HEK293 (cell line): Measurements from ENCODE around the gene TRIM8.
A peak's percentile ranks its signal among the peaks of the same experiment; 100 is the strongest.

Source experiments
- CTCF ChIA-PET: fragments of 350-600 bp; formaldehyde crosslinking; extraction: SDS; loops from one replicate; lab custom pipeline; 2021; ENCODE audit warnings: antibody characterized with exemption; lab: Yijun Ruan, JAX
- POLR2A ChIA-PET: fragments of 300-600 bp; formaldehyde crosslinking; extraction: SDS; loops from one replicate; lab custom pipeline; 2020; ENCODE audit warnings: antibody characterized with exemption, inconsistent platforms; lab: Yijun Ruan, JAX
- H3K27ac ChIP-seq: fragments of 200-500 bp; sonication (Bioruptor generic); 2 replicates; pipeline ENCODE4 v1.5.1; 2014; ENCODE audit warnings: low read depth, low read length, control low read depth, inconsistent platforms; ENCODE audit errors: extremely low read depth
- H3K36me3 ChIP-seq, 2 experiments: fragments of 200-500 bp in 1 of 2; sonication (Bioruptor generic) in 1 of 2; 1 replicate in 1 of 2; 2 replicates in 1 of 2; pipeline ENCODE4 v1.5.1; 2014 to 2017; ENCODE audit warnings: inconsistent platforms in 2 of 2, low read length in 2 of 2; ENCODE audit not compliant: control insufficient read depth in 2 of 2, insufficient read depth in 1 of 2
- H3K4me1 ChIP-seq: fragments of 200-500 bp; sonication (Bioruptor generic); 2 replicates; pipeline ENCODE4 v1.5.1; 2014; ENCODE audit warnings: mild to moderate bottlenecking, low read length, inconsistent platforms; ENCODE audit not compliant: control insufficient read depth, insufficient read depth
- H3K4me3 ChIP-seq: 2 replicates; pipeline ENCODE4 v1.5.1; 2011; ENCODE audit warnings: low read depth, mild to moderate bottlenecking, control low read depth, low read length, moderate library complexity
- H3K9me3 ChIP-seq: fragments of 200-500 bp; sonication (Bioruptor generic); 2 replicates; pipeline ENCODE4 v1.5.1; 2014; ENCODE audit warnings: low read depth, low read length, inconsistent platforms; ENCODE audit not compliant: control insufficient read depth, insufficient read depth
- GLIS1 ChIP-seq: fragments of 450-650 bp; formaldehyde crosslinking; IDR thresholded peaks from 2 replicates; pipeline ENCODE4 v1.5.1; 2016; ENCODE audit warnings: missing biosample characterization, missing genetic modification characterization
- KLF10 ChIP-seq: fragments of 450-650 bp; IDR thresholded peaks from 2 replicates; pipeline ENCODE4 v1.5.1; 2018; ENCODE audit warnings: missing biosample characterization, mild to moderate bottlenecking, missing genetic modification characterization
- KLF16 ChIP-seq: fragments of 450-650 bp; formaldehyde crosslinking; IDR thresholded peaks from 2 replicates; pipeline ENCODE4 v1.5.1; 2017; ENCODE audit warnings: missing biosample characterization, missing genetic modification characterization
- MEIS1 ChIP-seq: sonication (generic); formaldehyde crosslinking; IDR thresholded peaks from 2 replicates; pipeline ENCODE4 v1.8.1; 2022; ENCODE audit warnings: missing genetic modification reagents, mild to moderate bottlenecking, borderline replicate concordance
- OSR2 ChIP-seq: fragments of 450-650 bp; formaldehyde crosslinking; IDR thresholded peaks from 2 replicates; pipeline ENCODE4 v1.5.1; 2016; ENCODE audit warnings: missing biosample characterization, missing genetic modification characterization
- OVOL3 ChIP-seq: fragments of 450-650 bp; formaldehyde crosslinking; IDR thresholded peaks from 2 replicates; pipeline ENCODE4 v1.5.1; 2016; ENCODE audit warnings: missing biosample characterization, missing genetic modification characterization
- RBAK ChIP-seq: fragments of 450-650 bp; formaldehyde crosslinking; IDR thresholded peaks from 2 replicates; pipeline ENCODE4 v1.5.1; 2016; ENCODE audit warnings: missing biosample characterization, missing genetic modification characterization
- SP3 ChIP-seq: fragments of 450-650 bp; formaldehyde crosslinking; IDR thresholded peaks from 2 replicates; pipeline ENCODE4 v1.5.1; 2016; ENCODE audit warnings: missing biosample characterization, missing genetic modification characterization
- ZBTB17 ChIP-seq: fragments of 450-650 bp; formaldehyde crosslinking; IDR thresholded peaks from 2 replicates; pipeline ENCODE4 v1.5.1; 2016; ENCODE audit warnings: missing biosample characterization, missing genetic modification characterization
- ZBTB21 ChIP-seq: fragments of 450-650 bp; formaldehyde crosslinking; IDR thresholded peaks from 2 replicates; pipeline ENCODE4 v1.5.1; 2017; ENCODE audit warnings: missing biosample characterization, missing genetic modification characterization
- ZFP3 ChIP-seq: fragments of 450-650 bp; formaldehyde crosslinking; IDR thresholded peaks from 2 replicates; pipeline ENCODE4 v1.5.1; 2016; ENCODE audit warnings: low read depth, missing biosample characterization, missing genetic modification characterization
- ZFP69B ChIP-seq: fragments of 450-650 bp; formaldehyde crosslinking; IDR thresholded peaks from 2 replicates; pipeline ENCODE4 v1.5.1; 2016; ENCODE audit warnings: missing biosample characterization, missing genetic modification characterization
- ZNF112 ChIP-seq: fragments of 450-650 bp; formaldehyde crosslinking; IDR thresholded peaks from 2 replicates; pipeline ENCODE4 v1.5.0; 2017; ENCODE audit warnings: missing biosample characterization, missing genetic modification characterization
- ZNF354C ChIP-seq: fragments of 450-650 bp; formaldehyde crosslinking; IDR thresholded peaks from 2 replicates; pipeline ENCODE4 v1.5.1; 2016; ENCODE audit warnings: missing biosample characterization, missing genetic modification characterization, low read depth, borderline replicate concordance
- ZNF366 ChIP-seq: fragments of 450-650 bp; formaldehyde crosslinking; conservative IDR thresholded peaks from 2 replicates; pipeline ENCODE4 v1.5.1; 2016; ENCODE audit warnings: missing biosample characterization, missing genetic modification characterization
- ZNF37A ChIP-seq: fragments of 450-650 bp; IDR thresholded peaks from 2 replicates; pipeline ENCODE4 v1.5.1; 2018; ENCODE audit warnings: missing biosample characterization, missing genetic modification characterization
- ZNF426 ChIP-seq: fragments of 450-650 bp; formaldehyde crosslinking; IDR thresholded peaks from 2 replicates; pipeline ENCODE4 v1.5.1; 2017; ENCODE audit warnings: missing biosample characterization, missing genetic modification characterization, mild to moderate bottlenecking, inconsistent platforms, moderate library complexity
- ZNF555 ChIP-seq: fragments of 450-650 bp; formaldehyde crosslinking; conservative IDR thresholded peaks from 2 replicates; pipeline ENCODE4 v1.5.1; 2017; ENCODE audit warnings: missing biosample characterization, mild to moderate bottlenecking, missing genetic modification characterization, inconsistent platforms
- ZNF600 ChIP-seq: fragments of 450-650 bp; formaldehyde crosslinking; IDR thresholded peaks from 2 replicates; pipeline ENCODE4 v1.5.1; 2016; ENCODE audit warnings: missing biosample characterization, missing genetic modification characterization
- ZNF645 ChIP-seq: fragments of 450-650 bp; formaldehyde crosslinking; IDR thresholded peaks from 2 replicates; pipeline ENCODE4; 2016; ENCODE audit warnings: missing biosample characterization, missing genetic modification characterization
- ZNF76 ChIP-seq: fragments of 450-650 bp; formaldehyde crosslinking; IDR thresholded peaks from 2 replicates; pipeline ENCODE4; 2016; ENCODE audit warnings: low read depth, missing biosample characterization, missing genetic modification characterization, borderline replicate concordance
- ZSCAN4 ChIP-seq: fragments of 450-650 bp; formaldehyde crosslinking; IDR thresholded peaks from 2 replicates; pipeline ENCODE4 v1.5.1; 2017; ENCODE audit warnings: missing biosample characterization, missing genetic modification characterization
- ZSCAN5A ChIP-seq: fragments of 450-650 bp; formaldehyde crosslinking; IDR thresholded peaks from 2 replicates; pipeline ENCODE4 v1.5.1; 2016; ENCODE audit warnings: missing biosample characterization, missing genetic modification characterization

The TRIM8 gene

GRCh38 chr10:102670871-102671434 is 26.7 kb downstream of the TRIM8 start:
- ChIA-PET POLR2A (no interaction called here), CTCF (interaction anchor here (0.6 to 2.4 kb wide), 9 partner anchors 15 to 474 kb away, joined by 3 to 11 read pairs (median 5); partner anchors contain the start of gene TRIM8)
- Histone ChIP-seq H3K36me3 (no peaks in the 10 kb centered on the region), H3K4me1 (peaks cover 6% of the 10 kb centered on the region; the same call in 1 of the 2 replicates), H3K4me3 (no peak overlapping the region), H3K9me3 (no peaks in the 10 kb centered on the region), H3K27ac (no peak overlapping the region)
- TF ChIP-seq ZSCAN5A (tag by site-specific recombination) (no peak), OSR2 (tag by site-specific recombination) (0 out of 2 replicates have a peak, but pooled peaks have one; percentile 18), GLIS1 (tag by site-specific recombination) (peak; percentile 90), SP3 (tag by site-specific recombination) (peak; percentile 40; the same call in 1 of the 2 replicates), ZNF600 (tag by site-specific recombination) (peak; percentile 71; the same call in 1 of the 2 replicates)

GRCh38 chr10:102673236-102673818 is 29.0 kb downstream of the TRIM8 start:
- POLR2A ChIA-PET: no interaction called here
- Histone ChIP-seq H3K4me1 (peaks cover 12% of the 10 kb centered on the region), H3K9me3 (no peaks in the 10 kb centered on the region)
- CTCF ChIA-PET: interaction anchor here (1.0 kb wide), 1 partner anchor 58 kb away, joined by 3 read pairs; no protein-coding TSS in a partner anchor
- no peak for TF ChIP-seq ZNF112 (tag by site-specific recombination)
- TF ChIP-seq ZNF76 (tag by site-specific recombination): no peak
- no peak for TF ChIP-seq ZNF366
- TF ChIP-seq ZSCAN4: no peak
- TF ChIP-seq RBAK: no peak
- no peak for TF ChIP-seq ZBTB21 (tag by site-specific recombination)
- no peak for TF ChIP-seq ZNF354C (tag by site-specific recombination)
- TF ChIP-seq KLF10: no peak
- no peak for TF ChIP-seq ZNF645
- TF ChIP-seq ZFP3 (tag by site-specific recombination): no peak
- TF ChIP-seq OVOL3: no peak
- no peak for TF ChIP-seq KLF16 (tag by site-specific recombination)
- no peak for TF ChIP-seq ZFP69B (tag by site-specific recombination)
- no peak for TF ChIP-seq ZNF426
- no peak for TF ChIP-seq ZNF555 (tag by site-specific recombination)
- no peak for TF ChIP-seq ZBTB17 (tag by site-specific recombination)
- no peak for TF ChIP-seq ZNF37A (tag by site-specific recombination)
- TF ChIP-seq MEIS1 (CRISPR knock-in tag): no peak
- TF ChIP-seq, all 188 proteins: peak for 0
- Histone ChIP-seq H3K36me3 (no peaks in the 10 kb centered on the region), H3K27ac (no peak overlapping the region), H3K4me3 (no peak overlapping the region)
